Nephron progenitor cell (in vitro differentiated cells): Measurements from ENCODE around the gene FMNL3.
A peak's percentile ranks its signal among the peaks of the same experiment; 100 is the strongest.

Experiments
- DNase-seq: peaks from one replicate; pipeline ENCODE4 v3.0.0; 2021
- H3K27ac Mint-ChIP-seq: 2 replicates; pipeline ENCODE4 v1.8.0; 2021; ENCODE audit warnings: mild to moderate bottlenecking, moderate library complexity, mixed read lengths
- H3K27me3 Mint-ChIP-seq: 2 replicates; pipeline ENCODE4 v1.8.0; 2021; ENCODE audit warnings: mild to moderate bottlenecking, low read depth, mixed read lengths; ENCODE audit not compliant: poor library complexity
- H3K36me3 Mint-ChIP-seq: 2 replicates; pipeline ENCODE4 v1.8.0; 2021; ENCODE audit warnings: low read depth, mixed read lengths
- H3K4me1 Mint-ChIP-seq: 2 replicates; pipeline ENCODE4 v1.8.0; 2021; ENCODE audit warnings: mixed read lengths
- H3K4me3 Mint-ChIP-seq: 2 replicates; pipeline ENCODE4 v1.8.0; 2021; ENCODE audit warnings: mild to moderate bottlenecking, moderate library complexity, mixed read lengths
- H3K9me3 Mint-ChIP-seq: 2 replicates; pipeline ENCODE4 v1.8.0; 2021; ENCODE audit warnings: mild to moderate bottlenecking, moderate library complexity, mixed read lengths
- TF ChIP-seq, protein P1 (sequence below): fragments of 200-600 bp; sonication (generic); IDR thresholded peaks from 2 replicates; pipeline ENCODE4 v1.5.0; 2021; ENCODE audit warnings: antibody characterized with exemption

Gene FMNL3

GRCh38 chr12:49667325-49668090 lies 39.7 kb downstream of the FMNL3 start:
- H3K4me1 Mint-ChIP-seq: peaks cover 58% of the 10 kb centered on the region
- no peaks in the 10 kb centered on the region for H3K9me3 Mint-ChIP-seq
- peaks cover 6% of the 10 kb centered on the region for H3K36me3 Mint-ChIP-seq
- TF ChIP-seq, protein P1, sequence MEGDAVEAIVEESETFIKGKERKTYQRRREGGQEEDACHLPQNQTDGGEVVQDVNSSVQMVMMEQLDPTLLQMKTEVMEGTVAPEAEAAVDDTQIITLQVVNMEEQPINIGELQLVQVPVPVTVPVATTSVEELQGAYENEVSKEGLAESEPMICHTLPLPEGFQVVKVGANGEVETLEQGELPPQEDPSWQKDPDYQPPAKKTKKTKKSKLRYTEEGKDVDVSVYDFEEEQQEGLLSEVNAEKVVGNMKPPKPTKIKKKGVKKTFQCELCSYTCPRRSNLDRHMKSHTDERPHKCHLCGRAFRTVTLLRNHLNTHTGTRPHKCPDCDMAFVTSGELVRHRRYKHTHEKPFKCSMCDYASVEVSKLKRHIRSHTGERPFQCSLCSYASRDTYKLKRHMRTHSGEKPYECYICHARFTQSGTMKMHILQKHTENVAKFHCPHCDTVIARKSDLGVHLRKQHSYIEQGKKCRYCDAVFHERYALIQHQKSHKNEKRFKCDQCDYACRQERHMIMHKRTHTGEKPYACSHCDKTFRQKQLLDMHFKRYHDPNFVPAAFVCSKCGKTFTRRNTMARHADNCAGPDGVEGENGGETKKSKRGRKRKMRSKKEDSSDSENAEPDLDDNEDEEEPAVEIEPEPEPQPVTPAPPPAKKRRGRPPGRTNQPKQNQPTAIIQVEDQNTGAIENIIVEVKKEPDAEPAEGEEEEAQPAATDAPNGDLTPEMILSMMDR: no peak
- H3K4me3 Mint-ChIP-seq: no peak overlapping the region
- H3K27ac Mint-ChIP-seq: no peak overlapping the region
- no peak for DNase-seq
- no peaks in the 10 kb centered on the region for H3K27me3 Mint-ChIP-seq

GRCh38 chr12:49666176-49666575 lies 41.0 kb downstream of the FMNL3 start:
- DNase-seq: no peak
- Mint-ChIP-seq H3K4me3 (no peak overlapping the region), H3K4me1 (peaks cover 57% of the 10 kb centered on the region), H3K27ac (peak overlapping the region; percentile 49), H3K9me3 (no peaks in the 10 kb centered on the region), H3K27me3 (no peaks in the 10 kb centered on the region), H3K36me3 (peaks cover 18% of the 10 kb centered on the region)
- TF ChIP-seq, protein P1: no peak

DNA sequence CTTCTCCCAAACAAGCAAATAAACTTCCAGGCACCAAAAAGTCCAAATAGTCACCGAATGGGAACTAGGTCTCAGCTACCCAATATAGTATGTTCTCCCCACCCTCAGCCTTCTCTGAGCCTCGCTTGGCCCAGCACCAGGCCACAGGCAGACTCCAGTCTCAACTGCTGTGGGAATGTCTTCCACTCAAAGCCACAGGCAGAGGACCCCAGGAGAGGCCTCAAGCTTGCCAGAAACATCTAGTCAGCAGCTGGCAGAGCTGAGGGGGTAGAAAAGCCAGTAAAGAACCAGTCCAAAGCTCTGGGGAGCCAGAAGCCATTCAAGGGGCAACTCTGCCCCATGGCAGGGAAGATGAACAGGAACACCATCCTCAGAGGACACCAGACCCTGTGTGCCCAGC lies 41.8 kb downstream of the FMNL3 start:
- H3K27ac Mint-ChIP-seq: peak overlapping the region; percentile 72
- TF ChIP-seq, protein P1: no peak
- peaks cover 50% of the 10 kb centered on the region for H3K4me1 Mint-ChIP-seq
- no peaks in the 10 kb centered on the region for H3K27me3 Mint-ChIP-seq
- no peaks in the 10 kb centered on the region for H3K9me3 Mint-ChIP-seq
- no peak overlapping the region for H3K4me3 Mint-ChIP-seq
- peaks cover 25% of the 10 kb centered on the region for H3K36me3 Mint-ChIP-seq
- no peak for DNase-seq

- TF ChIP-seq, protein P1: no peak
- DNase-seq: no peak
- Mint-ChIP-seq H3K27me3 (no peaks in the 10 kb centered on the region), H3K9me3 (no peaks in the 10 kb centered on the region), H3K4me3 (no peak overlapping the region), H3K36me3 (peaks cover 32% of the 10 kb centered on the region), H3K27ac (peak overlapping the region; percentile 72), H3K4me1 (peaks cover 44% of the 10 kb centered on the region)
These were observed 42.5 kb downstream of the FMNL3 start for GRCh38 chr12:49664591-49665239.

DNA sequence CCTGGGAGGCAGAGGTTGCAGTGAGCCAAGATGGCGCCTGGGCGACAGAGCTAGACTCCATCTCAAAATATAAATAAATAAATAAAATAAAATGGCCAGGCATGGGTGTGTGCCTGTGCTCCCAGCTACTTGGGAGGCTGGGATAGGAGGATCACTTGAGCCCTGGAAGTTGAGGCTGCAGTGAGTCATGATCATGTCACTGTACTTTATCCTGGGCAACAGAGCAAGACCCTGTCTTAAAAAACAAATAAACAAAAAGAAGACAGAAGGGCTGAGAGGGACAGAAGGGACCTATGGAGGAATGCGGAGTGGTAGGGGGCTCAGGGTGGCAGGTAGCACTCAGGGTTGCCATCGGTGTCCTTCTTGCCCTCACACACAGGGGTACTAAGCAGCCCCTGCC lies 43.0 kb downstream of the FMNL3 start:
- no peak for DNase-seq
- Mint-ChIP-seq H3K27me3 (no peaks in the 10 kb centered on the region), H3K36me3 (peaks cover 34% of the 10 kb centered on the region), H3K27ac (no peak overlapping the region), H3K4me3 (no peak overlapping the region), H3K9me3 (no peaks in the 10 kb centered on the region), H3K4me1 (peaks cover 42% of the 10 kb centered on the region)
- TF ChIP-seq, protein P1: no peak
